Measurements from ENCODE around the gene CISTR.

GRCh38 chr12:53777936-53778644, 26.3 kb upstream of the CISTR start:
- TF ChIP-seq CTCF (IDR thresholded peaks at IDR 0.05; ENCODE audit: insufficient read depth, low read depth, low read length) (no peak), EZH2 (IDR thresholded peaks at IDR 0.05; ENCODE audit: insufficient read depth, low read length) (no peak)

All from astrocyte (in vitro differentiated cells and primary cell).